Gastroesophageal sphincter (tissue), 4 donors: ENCODE results near the gene PITPNB. TPM values are rescaled to one million over a fixed set of nuclear protein-coding genes. Genes with fewer than 3 reads are reported as not detected.
A peak's percentile ranks its signal among the peaks of the same experiment; 100 is the strongest.

Source experiments
- ATAC-seq: fragments of 150-250 bp; one replicate; pipeline ENCODE4 v1.9.1; 2016; ENCODE audit warnings: mild to moderate bottlenecking, moderate library complexity
- H3K27ac ChIP-seq, 4 donors: fragments of 200-600 bp; sonication (generic) in 3 of 4; 1 replicate in 3 of 4; 2 replicates in 1 of 4; pipeline ENCODE4 v1.5.1; 2016 to 2019
- H3K27me3 ChIP-seq: fragments of 200-600 bp; sonication (generic); one replicate; pipeline ENCODE4 v1.5.1; 2019
- H3K36me3 ChIP-seq, 2 donors: fragments of 200-600 bp; sonication (generic); one replicate each; pipeline ENCODE4 v1.5.1; 2019; ENCODE audit warnings: control low read depth in 1 of 2
- H3K4me1 ChIP-seq, 3 donors: fragments of 200-600 bp; sonication (generic); 1 replicate in 2 of 3; 2 replicates in 1 of 3; pipeline ENCODE4 v1.5.1; 2016 to 2019; ENCODE audit warnings: control low read depth in 2 of 3
- H3K4me3 ChIP-seq, 2 donors: fragments of 200-600 bp; sonication (generic); one replicate each; pipeline ENCODE4 v1.5.1; 2019; ENCODE audit warnings: mild to moderate bottlenecking in 1 of 2, moderate library complexity in 1 of 2
- H3K9me3 ChIP-seq, 3 donors: fragments of 200-600 bp; sonication (generic); one replicate each; pipeline ENCODE4 v1.5.1; 2017 to 2019; ENCODE audit warnings: control low read depth in 2 of 3
- EP300 ChIP-seq: sonication (generic); formaldehyde crosslinking; IDR thresholded peaks from one replicate; pipeline ENCODE4 v1.6.1; 2017; ENCODE audit warnings: antibody characterized with exemption, mild to moderate bottlenecking
- POLR2A ChIP-seq, 2 donors: fragments of 450-650 bp; IDR thresholded peaks; one replicate each; pipeline ENCODE4 v1.6.1; 2017; ENCODE audit warnings: antibody characterized with exemption in 2 of 2, mild to moderate bottlenecking in 2 of 2, moderate library complexity in 1 of 2
- POLR2AphosphoS5 ChIP-seq: sonication (generic); formaldehyde crosslinking; IDR thresholded peaks from one replicate; pipeline ENCODE4 v1.6.1; 2017; ENCODE audit warnings: antibody characterized with exemption
- WGBS, 2 donors: methylation state at CpG; one replicate each; pipeline ENCODE4 v1.1.5; 2018; ENCODE audit warnings: low coverage in 1 of 2; 5-methylcytosine and 5-hydroxymethylcytosine counted together
- total RNA-seq, 4 donors: library from RNA; depleted of rRNA; stranded (reverse); fragments of >200 nt; gene quantifications; one replicate each; pipeline ENCODE4 v1.1.0, GENCODE V29; 2016
- TF ChIP-seq, protein P1 (sequence below), 4 experiments: fragments of 200-600 bp in 2 of 4; fragments of 450-650 bp in 2 of 4; sonication (generic) in 1 of 4; IDR thresholded peaks; one replicate each; pipeline ENCODE4 v1.5.1; 2017 to 2019; ENCODE audit warnings: antibody characterized with exemption in 4 of 4, mild to moderate bottlenecking in 2 of 4, moderate library complexity in 2 of 4

PITPNB gene
- total RNA-seq, 4 donors from 2014 or later = 62.8 to 103 (median 96.6) TPM

DNA sequence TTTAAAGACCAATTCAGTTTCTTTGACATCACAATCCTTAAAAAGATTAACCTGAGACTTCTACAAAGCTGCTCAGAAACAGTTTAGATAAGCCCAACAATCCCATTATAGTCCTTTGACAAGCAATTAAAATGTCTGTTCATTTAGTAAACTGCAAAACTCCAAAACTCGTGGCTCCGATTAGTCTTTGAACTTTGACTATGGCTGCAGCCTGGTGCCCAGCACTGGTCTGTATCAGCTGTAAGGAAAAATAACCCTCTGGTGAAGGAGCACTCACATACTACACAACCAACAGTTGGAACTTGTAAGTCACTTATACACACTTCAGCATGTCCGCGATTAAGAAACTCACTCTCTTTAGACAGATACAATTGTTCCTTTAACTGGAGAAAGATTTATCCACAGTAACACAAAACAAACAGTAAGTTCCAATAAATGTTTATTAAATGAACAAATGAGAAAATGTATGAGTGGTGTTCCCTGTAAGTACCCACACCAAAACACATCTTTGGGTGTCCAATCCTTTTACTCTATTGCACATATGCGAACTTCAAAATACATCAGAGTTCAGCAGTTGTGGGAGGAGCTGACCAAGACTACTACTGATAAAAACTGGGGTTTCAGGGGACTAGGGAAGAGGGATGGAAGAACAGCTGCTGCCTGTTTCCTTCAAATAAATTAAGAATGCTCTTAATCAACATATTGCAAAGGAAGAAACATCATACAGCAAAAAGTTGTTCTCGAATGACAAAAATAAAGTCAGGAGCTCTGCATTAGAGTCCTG lies 36.4 kb downstream of the PITPNB start:
- H3K36me3 ChIP-seq = peaks cover 0 to 15% of the 10 kb centered on the region in 2 donors
- no peaks in the 10 kb centered on the region for H3K9me3 ChIP-seq
- H3K27me3 ChIP-seq = no peaks in the 10 kb centered on the region
- ATAC-seq = no peak
- TF ChIP-seq POLR2AphosphoS5 (no peak), POLR2A (IDR thresholded peaks at IDR 0.05) (no peak), EP300 (no peak)
- TF ChIP-seq, protein P1, sequence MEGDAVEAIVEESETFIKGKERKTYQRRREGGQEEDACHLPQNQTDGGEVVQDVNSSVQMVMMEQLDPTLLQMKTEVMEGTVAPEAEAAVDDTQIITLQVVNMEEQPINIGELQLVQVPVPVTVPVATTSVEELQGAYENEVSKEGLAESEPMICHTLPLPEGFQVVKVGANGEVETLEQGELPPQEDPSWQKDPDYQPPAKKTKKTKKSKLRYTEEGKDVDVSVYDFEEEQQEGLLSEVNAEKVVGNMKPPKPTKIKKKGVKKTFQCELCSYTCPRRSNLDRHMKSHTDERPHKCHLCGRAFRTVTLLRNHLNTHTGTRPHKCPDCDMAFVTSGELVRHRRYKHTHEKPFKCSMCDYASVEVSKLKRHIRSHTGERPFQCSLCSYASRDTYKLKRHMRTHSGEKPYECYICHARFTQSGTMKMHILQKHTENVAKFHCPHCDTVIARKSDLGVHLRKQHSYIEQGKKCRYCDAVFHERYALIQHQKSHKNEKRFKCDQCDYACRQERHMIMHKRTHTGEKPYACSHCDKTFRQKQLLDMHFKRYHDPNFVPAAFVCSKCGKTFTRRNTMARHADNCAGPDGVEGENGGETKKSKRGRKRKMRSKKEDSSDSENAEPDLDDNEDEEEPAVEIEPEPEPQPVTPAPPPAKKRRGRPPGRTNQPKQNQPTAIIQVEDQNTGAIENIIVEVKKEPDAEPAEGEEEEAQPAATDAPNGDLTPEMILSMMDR (IDR thresholded peaks at IDR 0.05) = no peak
- WGBS, 2 donors = 40 to 52% methylated on average over 6 of the region's 6 CpGs
- H3K27ac ChIP-seq = peak overlapping the region; percentile 80 to 98 (median 87)
- H3K4me3 ChIP-seq = no peak overlapping the region
- peaks cover 46 to 100% (median 47%) of the 10 kb centered on the region in 3 donors for H3K4me1 ChIP-seq

DNA sequence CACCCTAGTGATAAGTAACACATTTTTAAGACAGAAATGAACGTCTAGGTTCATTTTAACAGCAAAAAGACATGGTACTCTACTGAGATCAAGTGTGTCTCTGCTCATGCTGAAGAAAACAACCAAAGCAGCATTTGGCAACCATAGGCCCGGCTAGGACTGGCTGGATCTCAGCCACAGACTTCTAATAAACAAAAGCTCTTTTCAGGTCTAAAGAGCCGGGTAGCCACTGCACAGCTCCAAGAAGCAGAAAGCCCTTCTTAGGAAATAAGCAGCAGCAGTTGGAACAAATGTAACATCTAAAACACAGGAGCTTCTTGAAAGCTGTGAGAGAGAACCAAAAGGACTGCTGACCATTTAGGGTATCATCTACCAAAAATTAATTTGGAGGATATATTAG lies 37.6 kb downstream of the PITPNB start:
- H3K4me1 ChIP-seq = peaks cover 51 to 100% (median 52%) of the 10 kb centered on the region in 3 donors
- no peaks in the 10 kb centered on the region for H3K9me3 ChIP-seq
- 4 to 8% methylated on average over 3 of the region's 3 CpGs for WGBS, 2 donors
- TF ChIP-seq POLR2A (IDR thresholded peaks at IDR 0.05) = no peak
- peak; percentile 62 for TF ChIP-seq POLR2AphosphoS5
- H3K36me3 ChIP-seq = peaks cover 0 to 10% of the 10 kb centered on the region in 2 donors
- H3K27me3 ChIP-seq = no peaks in the 10 kb centered on the region
- H3K27ac ChIP-seq = peak overlapping the region; percentile 80 to 98 (median 87)
- no peak overlapping the region for H3K4me3 ChIP-seq
- peak; percentile 77 for ATAC-seq

GRCh38 chr22:27880778-27881394 lies 38.2 kb downstream of the PITPNB start:
- 7 to 18% methylated on average over 5 to 6 of the region's 6 CpGs for WGBS, 2 donors
- peaks cover 47 to 100% (median 48%) of the 10 kb centered on the region in 3 donors for H3K4me1 ChIP-seq
- peak; percentile 82 for ATAC-seq
- peaks cover 0 to 10% of the 10 kb centered on the region in 2 donors for H3K36me3 ChIP-seq
- TF ChIP-seq POLR2A (IDR thresholded peaks at IDR 0.05) (no peak), EP300 (no peak), POLR2AphosphoS5 (peak; percentile 56)
- TF ChIP-seq, protein P1 (IDR thresholded peaks at IDR 0.05) = peak; percentile 79 to 92 (median 86)
- no peaks in the 10 kb centered on the region for H3K9me3 ChIP-seq
- H3K27ac ChIP-seq = peak overlapping the region; percentile 80 to 98 (median 87)
- no peaks in the 10 kb centered on the region for H3K27me3 ChIP-seq
- no peak overlapping the region for H3K4me3 ChIP-seq

- no peak for ATAC-seq
- H3K36me3 ChIP-seq = peaks cover 0 to 10% of the 10 kb centered on the region in 2 donors
- peaks cover 50 to 100% (median 50%) of the 10 kb centered on the region in 3 donors for H3K4me1 ChIP-seq
- no peaks in the 10 kb centered on the region for H3K27me3 ChIP-seq
- H3K9me3 ChIP-seq = no peaks in the 10 kb centered on the region
- WGBS, 2 donors = 100% methylated on average over 1 of the region's 1 CpG
- TF ChIP-seq, protein P1 (IDR thresholded peaks at IDR 0.05) = peak; percentile 43 to 70 (median 64)
- TF ChIP-seq EP300 = no peak
- no peak for TF ChIP-seq POLR2AphosphoS5
- TF ChIP-seq POLR2A (IDR thresholded peaks at IDR 0.05) = no peak
- no peak overlapping the region for H3K4me3 ChIP-seq
- peak overlapping the region; percentile 80 to 98 (median 87) for H3K27ac ChIP-seq
These were observed 39.1 kb downstream of the PITPNB start for GRCh38 chr22:27879923-27880322.

DNA sequence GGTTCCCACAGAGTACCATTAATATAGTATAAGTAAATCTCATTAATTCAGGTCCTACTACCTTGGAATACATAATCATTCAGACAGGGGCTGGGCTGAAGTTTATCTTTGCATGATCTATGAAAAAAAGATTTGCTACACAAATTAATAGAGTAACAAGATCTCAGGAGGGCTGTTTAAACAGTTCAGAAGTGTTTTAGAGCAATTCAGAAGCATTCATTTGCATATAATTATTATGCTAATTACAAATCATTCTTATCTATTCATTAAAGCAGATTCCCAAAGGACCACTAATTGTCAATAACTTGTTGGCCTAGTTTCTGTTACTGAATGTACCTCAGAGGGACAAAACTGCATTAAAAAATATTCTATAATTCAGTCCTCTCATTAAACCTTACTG lies 40.5 kb downstream of the PITPNB start:
- Histone ChIP-seq H3K27me3 (no peaks in the 10 kb centered on the region), H3K4me1 (peaks cover 59 to 100% (median 61%) of the 10 kb centered on the region in 3 donors), H3K4me3 (no peak overlapping the region), H3K27ac (peak overlapping the region; percentile 36 to 88 (median 61)), H3K36me3 (peaks cover 0 to 2% of the 10 kb centered on the region in 2 donors), H3K9me3 (no peaks in the 10 kb centered on the region)
- ATAC-seq = no peak
- TF ChIP-seq POLR2A (IDR thresholded peaks at IDR 0.05) (no peak), EP300 (no peak), POLR2AphosphoS5 (no peak)
- TF ChIP-seq, protein P1 (IDR thresholded peaks at IDR 0.05) = no peak
